Keratinocyte (primary cell): ENCODE measurements around the gene FUOM. TPM values are rescaled to one million over a fixed set of nuclear protein-coding genes. Genes with fewer than 3 reads are reported as not detected.

Source experiments
- DNase-seq: peaks from one replicate; pipeline ENCODE4 v3.0.0-alpha.2; 2011; ENCODE audit warnings: low read depth, missing footprints, low spot score
- FAIRE-seq: peaks from 2 replicates; lab custom pipeline; 2011; peaks lifted over from hg19 to GRCh38; lab: Jason Lieb, UNC
- H2AFZ ChIP-seq: 2 replicates; pipeline ENCODE4 v1.6.0; 2012; ENCODE audit warnings: low read length, control low read depth, inconsistent platforms; ENCODE audit not compliant: control insufficient read depth
- H3K27ac ChIP-seq: 2 replicates; pipeline ENCODE4 v1.5.1; 2011; ENCODE audit warnings: low read length; ENCODE audit not compliant: control insufficient read depth, insufficient read depth
- H3K27me3 ChIP-seq: 3 replicates; pipeline ENCODE4 v1.6.0; 2011; ENCODE audit warnings: low read length; ENCODE audit not compliant: control insufficient read depth, insufficient read depth; ENCODE audit errors: extremely low read depth
- H3K36me3 ChIP-seq, 2 experiments: 2 replicates in 1 of 2; 3 replicates in 1 of 2; pipeline ENCODE4 v1.5.1; 2011; ENCODE audit warnings: low read length in 2 of 2, mild to moderate bottlenecking in 1 of 2; ENCODE audit not compliant: control insufficient read depth in 2 of 2, insufficient read depth in 2 of 2; ENCODE audit errors: extremely low read depth in 1 of 2
- H3K4me1 ChIP-seq: 3 replicates; pipeline ENCODE4 v1.5.1; 2011; ENCODE audit warnings: low read length; ENCODE audit not compliant: control insufficient read depth, insufficient read depth; ENCODE audit errors: extremely low read depth
- H3K4me2 ChIP-seq: 3 replicates; pipeline ENCODE4 v1.6.0; 2011; ENCODE audit warnings: low read depth, low read length; ENCODE audit not compliant: control insufficient read depth, insufficient read depth; ENCODE audit errors: extremely low read depth
- H3K4me3 ChIP-seq, 3 experiments: fragments of 200-600 bp in 1 of 3; sonication (generic) in 1 of 3; 2 replicates in 2 of 3; 3 replicates in 1 of 3; pipeline ENCODE4 v1.5.1; 2011 to 2016; ENCODE audit warnings: low read length in 3 of 3, mild to moderate bottlenecking in 3 of 3, control low read depth in 2 of 3, inconsistent platforms in 1 of 3, low read depth in 1 of 3, mixed read lengths in 1 of 3, mixed run types in 1 of 3, moderate library complexity in 1 of 3; ENCODE audit not compliant: control insufficient read depth in 2 of 3, insufficient read depth in 2 of 3; ENCODE audit errors: extremely low read depth in 1 of 3
- H3K79me2 ChIP-seq: 2 replicates; pipeline ENCODE4 v1.6.0; 2012; ENCODE audit warnings: low read length; ENCODE audit not compliant: control insufficient read depth, insufficient read depth
- H3K9ac ChIP-seq: 3 replicates; pipeline ENCODE4 v1.6.0; 2011; ENCODE audit warnings: low read length; ENCODE audit not compliant: control insufficient read depth, insufficient read depth; ENCODE audit errors: extremely low read depth
- H3K9me1 ChIP-seq: 3 replicates; pipeline ENCODE4 v1.6.0; 2011; ENCODE audit warnings: low read length; ENCODE audit not compliant: control insufficient read depth, insufficient read depth; ENCODE audit errors: extremely low read depth
- H3K9me3 ChIP-seq: 2 replicates; pipeline ENCODE4 v1.5.1; 2012; ENCODE audit warnings: low read depth, low read length; ENCODE audit not compliant: control insufficient read depth
- H4K20me1 ChIP-seq: 3 replicates; pipeline ENCODE4 v1.6.0; 2011; ENCODE audit warnings: low read length; ENCODE audit not compliant: control insufficient read depth, insufficient read depth; ENCODE audit errors: extremely low read depth
- CTCF ChIP-seq, 3 experiments: IDR thresholded peaks in 1 of 3; conservative IDR thresholded peaks in 1 of 3; optimal IDR thresholded peaks in 1 of 3; 2 replicates in 2 of 3; 3 replicates in 1 of 3; pipeline versions ENCODE3 to v1.5.1; 2011; ENCODE audit warnings: low read length in 3 of 3, mild to moderate bottlenecking in 3 of 3, moderate library complexity in 2 of 3, control low read depth in 1 of 3, inconsistent platforms in 1 of 3; ENCODE audit not compliant: insufficient read depth in 2 of 3; ENCODE audit errors: extremely low read depth in 1 of 3
- EZH2 ChIP-seq: IDR thresholded peaks from one replicate; pipeline ENCODE4 v1.6.1; 2012; ENCODE audit warnings: inconsistent platforms, mild to moderate bottlenecking, low read length, moderate library complexity
- dilution Hi-C: fragments of 300-500 bp; cut with MboI; formaldehyde crosslinking; loops from one replicate; pipeline ENCODE4 v1.7.0; 2020; ENCODE audit warnings: low sequenced_read_pairs; ENCODE audit not compliant: extremely low pct_ligation_motif_present
- polyA plus RNA-seq, 5 experiments: library from polyadenylated mRNA; depleted of rRNA in 3 of 5; stranded (reverse) in 3 of 5; stranded (forward) in 1 of 5; unstranded in 1 of 5; fragments of >200 nt; gene quantifications; 1 replicate in 1 of 5; 2 replicates in 3 of 5; 3 replicates in 1 of 5; pipeline versions ENCODE4 v1.2.1 to v1.2.3, GENCODE V29; 2011 to 2012; ENCODE audit warnings: missing spikeins in 2 of 5, low read depth in 1 of 5, low replicate concordance in 1 of 5

Gene FUOM
- polyA plus RNA-seq, 1 donor (not counting 4 experiments of a cell fraction or from before 2014, with no cell fraction given) = 11.3 TPM

GRCh38 chr10:133390597-133391248 lies 32.9 kb upstream of the FUOM start:
- Histone ChIP-seq H4K20me1 (no peaks in the 10 kb centered on the region), H3K4me2 (no peak overlapping the region), H3K36me3 (peaks cover 0 to 5% of the 10 kb centered on the region in 2 experiments), H3K9me3 (no peaks in the 10 kb centered on the region), H3K4me3 (no peak overlapping the region), H2AFZ (no peak overlapping the region), H3K9ac (no peak overlapping the region), H3K4me1 (peaks cover 19% of the 10 kb centered on the region), H3K79me2 (peaks cover 16% of the 10 kb centered on the region), H3K27ac (no peak overlapping the region), H3K27me3 (no peaks in the 10 kb centered on the region), H3K9me1 (no peaks in the 10 kb centered on the region)
- DNase-seq (no peak), FAIRE-seq (no peak)
- dilution Hi-C loops = no loop called here
- TF ChIP-seq CTCF (optimal IDR thresholded peaks at IDR 0.05 in 1 of 3, IDR thresholded peaks at IDR 0.05 in 1 of 3, conservative IDR thresholded peaks at IDR 0.05 in 1 of 3; ENCODE audit: extremely low read depth in 1 of 3, insufficient read depth in 2 of 3, low read length in 3 of 3) (no peak), EZH2 (no peak)

- no peak overlapping the region for H3K4me2 ChIP-seq
- H3K9me3 ChIP-seq = no peaks in the 10 kb centered on the region
- no peaks in the 10 kb centered on the region for H3K9me1 ChIP-seq
- FAIRE-seq = no peak
- no peak for TF ChIP-seq CTCF (optimal IDR thresholded peaks at IDR 0.05 in 1 of 3, IDR thresholded peaks at IDR 0.05 in 1 of 3, conservative IDR thresholded peaks at IDR 0.05 in 1 of 3; ENCODE audit: extremely low read depth in 1 of 3, insufficient read depth in 2 of 3, low read length in 3 of 3)
- no peak for TF ChIP-seq EZH2
- H3K4me3 ChIP-seq = no peak overlapping the region
- peaks cover 11% of the 10 kb centered on the region for H3K4me1 ChIP-seq
- no peak for DNase-seq
- dilution Hi-C loops = no loop called here
- no peaks in the 10 kb centered on the region for H3K27me3 ChIP-seq
- H3K79me2 ChIP-seq = peaks cover 2% of the 10 kb centered on the region
- no peaks in the 10 kb centered on the region for H3K36me3 ChIP-seq
- H2AFZ ChIP-seq = no peak overlapping the region
- H4K20me1 ChIP-seq = no peaks in the 10 kb centered on the region
- no peak overlapping the region for H3K9ac ChIP-seq
- H3K27ac ChIP-seq = no peak overlapping the region
Observed at GRCh38 chr10:133388973-133389818, 31.4 kb upstream of the FUOM start.
